ENCODE measurements around the gene KCNIP3. TPM values are rescaled to one million over a fixed set of nuclear protein-coding genes. Genes with fewer than 3 reads are reported as not detected.
"Not testable (repeated sequence)": the region's sequence is repeated elsewhere in the genome, so short reads cannot be mapped to it uniquely, and the experiment has no call there.

Gene KCNIP3
- total and polyA plus RNA-seq, 2 donors (not counting 1 experiment from before 2014, with no cell fraction given): not detected

DNA sequence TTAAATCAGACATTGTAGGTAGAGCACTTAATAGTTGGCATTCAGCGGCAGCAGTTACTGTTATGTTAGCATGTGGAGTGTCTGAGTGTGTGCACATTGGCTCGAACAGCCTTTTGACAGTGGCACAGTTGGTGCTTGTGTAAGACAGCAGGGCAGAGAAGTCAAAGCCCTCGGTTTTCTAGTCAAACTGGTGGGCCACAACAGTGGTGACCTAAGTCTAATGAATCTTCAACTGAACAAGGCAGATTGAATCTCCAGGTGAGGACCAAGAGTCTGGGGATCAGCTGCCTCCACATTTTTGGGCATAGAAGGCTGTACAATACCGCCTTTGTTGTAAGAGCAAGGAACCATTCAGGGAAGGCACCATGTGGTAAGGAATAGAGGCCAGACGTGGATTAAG, 106.7 kb downstream of the KCNIP3 start:
- H3K4me1 ChIP-seq (ENCODE audit: control insufficient read depth in 2 of 2, insufficient read depth in 2 of 2, low read length in 2 of 2): peaks cover 13 to 16% of the 10 kb centered on the region in 2 donors
- H3K4me2 ChIP-seq (replicated peaks; ENCODE audit: low read depth, low read length, poor library complexity, severe bottlenecking): peak overlapping the region; percentile 74
- H3K27me3 Mint-ChIP-seq; H4K20me1 ChIP-seq (ENCODE audit: control insufficient read depth, insufficient read depth, low read length, poor library complexity, severe bottlenecking); H3K27ac Mint-ChIP-seq; H3K4me3 ChIP-seq (ENCODE audit: control extremely low read depth in 1 of 5, extremely low read depth in 1 of 5, insufficient read depth in 1 of 5, low read depth in 2 of 5, low read length in 4 of 5); H3K27ac ChIP-seq (ENCODE audit: low read length in 2 of 2); ATAC-seq (ENCODE audit: low read depth); DNase-seq; H3K79me2 ChIP-seq (ENCODE audit: control insufficient read depth, insufficient read depth, low read length); H3K9me3 ChIP-seq (ENCODE audit: control extremely low read depth in 1 of 3, control insufficient read depth in 2 of 3, insufficient read depth in 1 of 3, low read length in 2 of 3); POLR2A ChIA-PET; H3K27me3 ChIP-seq (replicated peaks in 1 of 4; ENCODE audit: control extremely low read depth in 1 of 4, control insufficient read depth in 3 of 4, insufficient read depth in 4 of 4, low read length in 3 of 4); H3K9me3 Mint-ChIP-seq (ENCODE audit: insufficient read depth); H3K36me3 ChIP-seq (replicated peaks in 1 of 2; ENCODE audit: control extremely low read depth in 1 of 2, control insufficient read depth in 1 of 2, extremely low read depth in 1 of 2, insufficient read depth in 2 of 2, low read length in 1 of 2): not testable (repeated sequence)
- intact Hi-C loops (cut with micrococcal nuclease): loop anchor here (2.0 kb wide), 1 partner anchor 283 kb away; the partner anchor contains the start of gene MRPS5
- H3K4me1 Mint-ChIP-seq: peaks cover 25% of the 10 kb centered on the region
- H2AFZ ChIP-seq (ENCODE audit: insufficient read depth, low read depth, low read length, poor library complexity, severe bottlenecking): peak overlapping the region; percentile 80
- peak overlapping the region; percentile 77 for H3K9ac ChIP-seq (ENCODE audit: low read length)
- peak overlapping the region; percentile 98 for H3K4me3 Mint-ChIP-seq
- 94% methylated on average over 5 of the region's 5 CpGs for WGBS (ENCODE audit: insufficient coverage)
- CTCF ChIA-PET: interaction anchor here (1.1 kb wide), 1 partner anchor 8 kb away, joined by 3 read pairs; no protein-coding TSS in a partner anchor

DNA sequence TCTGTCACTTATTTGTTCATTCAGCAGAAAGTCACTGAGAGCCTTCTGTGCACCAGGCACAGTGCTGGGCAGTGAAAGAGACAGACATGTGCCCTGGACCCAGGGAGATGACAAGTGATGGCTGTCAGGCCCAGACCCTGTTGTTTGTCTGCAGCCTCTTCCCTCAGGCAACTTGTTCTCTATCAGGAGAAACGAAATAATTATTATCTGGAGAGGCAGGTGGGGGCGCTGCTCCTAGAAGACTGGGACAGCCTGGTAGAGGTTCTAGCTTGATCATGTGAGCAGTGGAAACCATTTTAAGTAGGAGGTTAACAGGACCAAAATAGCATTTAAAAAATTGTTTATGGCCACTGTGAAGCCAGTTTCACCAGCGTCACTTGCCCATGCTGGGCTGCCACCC, 107.5 kb downstream of the KCNIP3 start:
- ATAC-seq (ENCODE audit: low read depth); H2AFZ ChIP-seq (ENCODE audit: insufficient read depth, low read depth, low read length, poor library complexity, severe bottlenecking); H4K20me1 ChIP-seq (ENCODE audit: control insufficient read depth, insufficient read depth, low read length, poor library complexity, severe bottlenecking); H3K27me3 Mint-ChIP-seq; H3K79me2 ChIP-seq (ENCODE audit: control insufficient read depth, insufficient read depth, low read length); POLR2A ChIA-PET; H3K9ac ChIP-seq (ENCODE audit: low read length); H3K4me3 ChIP-seq (ENCODE audit: control extremely low read depth in 1 of 5, extremely low read depth in 1 of 5, insufficient read depth in 1 of 5, low read depth in 2 of 5, low read length in 4 of 5); H3K4me2 ChIP-seq (replicated peaks; ENCODE audit: low read depth, low read length, poor library complexity, severe bottlenecking); H3K9me3 ChIP-seq (ENCODE audit: control extremely low read depth in 1 of 3, control insufficient read depth in 2 of 3, insufficient read depth in 1 of 3, low read length in 2 of 3); H3K27ac Mint-ChIP-seq; DNase-seq; H3K36me3 ChIP-seq (replicated peaks in 1 of 2; ENCODE audit: control extremely low read depth in 1 of 2, control insufficient read depth in 1 of 2, extremely low read depth in 1 of 2, insufficient read depth in 2 of 2, low read length in 1 of 2); H3K4me3 Mint-ChIP-seq; CTCF ChIA-PET; H3K9me3 Mint-ChIP-seq (ENCODE audit: insufficient read depth); H3K27ac ChIP-seq (ENCODE audit: low read length in 2 of 2); intact Hi-C loops (cut with micrococcal nuclease); H3K27me3 ChIP-seq (replicated peaks in 1 of 4; ENCODE audit: control extremely low read depth in 1 of 4, control insufficient read depth in 3 of 4, insufficient read depth in 4 of 4, low read length in 3 of 4): not testable (repeated sequence)
- H3K4me1 Mint-ChIP-seq: peaks cover 25% of the 10 kb centered on the region
- peaks cover 13 to 16% of the 10 kb centered on the region in 2 donors for H3K4me1 ChIP-seq (ENCODE audit: control insufficient read depth in 2 of 2, insufficient read depth in 2 of 2, low read length in 2 of 2)
- WGBS (ENCODE audit: insufficient coverage): 100% methylated on average over 2 of the region's 3 CpGs

DNA sequence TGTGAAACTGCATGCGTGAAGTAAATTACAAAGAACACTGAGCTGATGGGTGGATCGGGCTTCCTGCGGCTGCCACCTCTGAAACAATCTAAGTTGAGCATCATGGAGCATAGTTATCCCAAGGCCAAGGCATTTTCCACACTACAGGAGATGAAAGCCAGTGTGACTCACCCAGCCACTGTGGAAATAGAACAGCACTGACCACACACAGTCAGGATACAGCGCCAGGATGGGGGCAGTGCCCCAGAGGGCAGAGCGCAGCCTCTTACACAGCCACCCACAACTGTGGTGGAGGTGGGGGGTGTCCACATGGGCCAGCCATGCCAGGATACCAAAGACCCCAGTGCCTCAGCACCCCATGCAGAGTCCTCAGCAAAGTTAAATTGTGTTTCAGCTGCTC, 114.1 kb downstream of the KCNIP3 start:
- H3K4me1 ChIP-seq (ENCODE audit: control insufficient read depth in 2 of 2, insufficient read depth in 2 of 2, low read length in 2 of 2): not testable (repeated sequence)

More for the DNA sequence above, 114.1 kb downstream of the KCNIP3 start:
- H3K27me3 ChIP-seq (replicated peaks in 1 of 4; ENCODE audit: control extremely low read depth in 1 of 4, control insufficient read depth in 3 of 4, insufficient read depth in 4 of 4, low read length in 3 of 4); H2AFZ ChIP-seq (ENCODE audit: insufficient read depth, low read depth, low read length, poor library complexity, severe bottlenecking); H3K4me2 ChIP-seq (replicated peaks; ENCODE audit: low read depth, low read length, poor library complexity, severe bottlenecking); H3K9me3 ChIP-seq (ENCODE audit: control extremely low read depth in 1 of 3, control insufficient read depth in 2 of 3, insufficient read depth in 1 of 3, low read length in 2 of 3); H3K79me2 ChIP-seq (ENCODE audit: control insufficient read depth, insufficient read depth, low read length); DNase-seq; H3K4me3 Mint-ChIP-seq; ATAC-seq (ENCODE audit: low read depth); H3K9me3 Mint-ChIP-seq (ENCODE audit: insufficient read depth); H3K36me3 ChIP-seq (replicated peaks in 1 of 2; ENCODE audit: control extremely low read depth in 1 of 2, control insufficient read depth in 1 of 2, extremely low read depth in 1 of 2, insufficient read depth in 2 of 2, low read length in 1 of 2); H3K27me3 Mint-ChIP-seq; H3K4me3 ChIP-seq (ENCODE audit: control extremely low read depth in 1 of 5, extremely low read depth in 1 of 5, insufficient read depth in 1 of 5, low read depth in 2 of 5, low read length in 4 of 5); H4K20me1 ChIP-seq (ENCODE audit: control insufficient read depth, insufficient read depth, low read length, poor library complexity, severe bottlenecking); H3K27ac ChIP-seq (ENCODE audit: low read length in 2 of 2); intact Hi-C loops (cut with micrococcal nuclease); H3K4me1 Mint-ChIP-seq; H3K27ac Mint-ChIP-seq; POLR2A ChIA-PET; H3K9ac ChIP-seq (ENCODE audit: low read length): not testable (repeated sequence)
- 93% methylated on average over 3 of the region's 5 CpGs for WGBS (ENCODE audit: insufficient coverage)
- CTCF ChIA-PET: interaction anchor here (1.5 kb wide), 1 partner anchor 8 kb away, joined by 3 read pairs; no protein-coding TSS in a partner anchor

All from B cell (primary cell).